ENCODE results near the gene SLC14A1.

The SLC14A1 gene

DNA sequence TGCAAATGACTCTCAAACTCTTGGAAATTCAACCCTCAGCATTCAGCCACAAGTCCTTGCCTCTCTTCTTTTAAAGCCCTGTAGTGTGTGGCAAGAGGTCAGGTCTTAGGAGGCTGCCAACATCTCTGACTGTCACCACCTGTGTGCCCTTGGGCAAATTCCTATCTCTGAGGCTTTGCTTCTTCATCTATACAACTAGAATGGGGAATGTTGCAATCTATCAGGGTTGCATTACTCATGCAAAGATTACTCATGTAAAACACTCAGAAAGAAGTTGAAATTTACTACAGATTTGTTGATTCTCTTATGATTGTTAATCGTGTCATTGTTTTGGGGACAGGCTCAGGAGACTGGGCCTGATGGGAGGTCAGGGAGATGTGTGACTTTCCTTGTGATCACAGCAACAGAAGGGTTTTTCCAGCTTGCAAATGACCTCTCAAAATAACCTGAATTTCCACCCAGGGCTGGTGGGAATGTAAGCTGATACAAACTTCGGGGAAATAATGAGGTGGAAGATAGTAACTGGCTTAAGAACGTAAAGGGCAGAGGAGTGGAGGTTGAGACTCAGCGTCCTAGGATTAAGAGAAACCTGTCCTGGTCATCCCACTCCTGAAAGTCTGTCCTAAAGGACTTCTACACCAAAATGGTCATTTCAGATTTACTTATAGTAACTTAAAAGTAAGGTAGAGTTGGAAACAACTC is 69.4 kb downstream of the SLC14A1 start:
- Histone ChIP-seq H4K20me1 (ENCODE audit: insufficient read depth) (no peaks in the 10 kb centered on the region), H3K79me2 (ENCODE audit: insufficient read depth, low read depth) (no peaks in the 10 kb centered on the region), H3K4me3 (IDR thresholded peaks at IDR 0.05; ENCODE audit: insufficient read depth, low read depth, low read length) (no peak overlapping the region), H3K4me1 (ENCODE audit: low read depth, poor library complexity, severe bottlenecking) (peaks cover 7% of the 10 kb centered on the region), H3K9ac (no peak overlapping the region), H2AFZ (ENCODE audit: low read depth) (no peak overlapping the region), H3K27me3 (ENCODE audit: insufficient read depth, low read depth) (no peaks in the 10 kb centered on the region), H3K36me3 (ENCODE audit: insufficient read depth) (no peaks in the 10 kb centered on the region), H3K27ac (no peak overlapping the region), H3K4me2 (no peak overlapping the region)
- TF ChIP-seq, protein P1, sequence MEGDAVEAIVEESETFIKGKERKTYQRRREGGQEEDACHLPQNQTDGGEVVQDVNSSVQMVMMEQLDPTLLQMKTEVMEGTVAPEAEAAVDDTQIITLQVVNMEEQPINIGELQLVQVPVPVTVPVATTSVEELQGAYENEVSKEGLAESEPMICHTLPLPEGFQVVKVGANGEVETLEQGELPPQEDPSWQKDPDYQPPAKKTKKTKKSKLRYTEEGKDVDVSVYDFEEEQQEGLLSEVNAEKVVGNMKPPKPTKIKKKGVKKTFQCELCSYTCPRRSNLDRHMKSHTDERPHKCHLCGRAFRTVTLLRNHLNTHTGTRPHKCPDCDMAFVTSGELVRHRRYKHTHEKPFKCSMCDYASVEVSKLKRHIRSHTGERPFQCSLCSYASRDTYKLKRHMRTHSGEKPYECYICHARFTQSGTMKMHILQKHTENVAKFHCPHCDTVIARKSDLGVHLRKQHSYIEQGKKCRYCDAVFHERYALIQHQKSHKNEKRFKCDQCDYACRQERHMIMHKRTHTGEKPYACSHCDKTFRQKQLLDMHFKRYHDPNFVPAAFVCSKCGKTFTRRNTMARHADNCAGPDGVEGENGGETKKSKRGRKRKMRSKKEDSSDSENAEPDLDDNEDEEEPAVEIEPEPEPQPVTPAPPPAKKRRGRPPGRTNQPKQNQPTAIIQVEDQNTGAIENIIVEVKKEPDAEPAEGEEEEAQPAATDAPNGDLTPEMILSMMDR (conservative IDR thresholded peaks at IDR 0.05; ENCODE audit: low read depth, low read length): no peak

DNA sequence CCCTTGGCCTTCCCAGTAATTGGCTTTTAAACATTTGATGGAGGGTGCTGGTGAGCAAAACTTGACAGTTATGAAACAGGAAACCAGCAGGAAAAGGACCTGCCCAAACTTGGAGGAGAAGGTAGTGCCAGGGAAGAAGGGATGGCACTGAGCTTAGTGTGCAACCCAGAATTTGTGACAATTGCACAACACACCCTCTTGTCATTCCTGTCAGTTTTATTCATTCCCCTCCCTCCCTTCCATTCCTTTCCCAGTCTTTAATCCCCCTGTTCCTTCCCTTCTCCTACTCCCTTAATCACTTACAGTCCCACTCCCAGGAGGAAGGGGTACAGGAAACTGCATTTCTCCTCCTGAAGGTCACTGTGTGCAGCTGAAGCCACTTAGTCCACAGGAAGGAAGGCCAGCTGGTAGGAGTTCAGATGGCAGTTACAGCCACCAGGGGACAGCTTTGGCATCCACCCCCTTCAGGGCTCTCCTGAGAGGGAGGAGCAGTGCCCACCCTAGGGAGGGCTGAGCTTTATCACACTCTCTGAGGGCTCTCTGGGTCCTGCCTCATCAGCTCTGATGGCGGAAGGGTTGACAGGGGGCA is 77.5 kb downstream of the SLC14A1 start:
- TF ChIP-seq, protein P1 (conservative IDR thresholded peaks at IDR 0.05; ENCODE audit: low read depth, low read length): no peak
- Histone ChIP-seq H2AFZ (ENCODE audit: low read depth) (no peak overlapping the region), H3K4me2 (no peak overlapping the region), H3K27ac (no peak overlapping the region), H3K36me3 (ENCODE audit: insufficient read depth) (no peaks in the 10 kb centered on the region), H3K4me1 (ENCODE audit: low read depth, poor library complexity, severe bottlenecking) (no peaks in the 10 kb centered on the region), H4K20me1 (ENCODE audit: insufficient read depth) (no peaks in the 10 kb centered on the region), H3K27me3 (ENCODE audit: insufficient read depth, low read depth) (no peaks in the 10 kb centered on the region), H3K9ac (no peak overlapping the region), H3K79me2 (ENCODE audit: insufficient read depth, low read depth) (no peaks in the 10 kb centered on the region), H3K4me3 (IDR thresholded peaks at IDR 0.05; ENCODE audit: insufficient read depth, low read depth, low read length) (no peak overlapping the region)
